ENCODE data around the gene MRAS.

- TF ChIP-seq CTCF (IDR thresholded peaks at IDR 0.05) (no peak), POLR2A (IDR thresholded peaks at IDR 0.05) (no peak)
These were observed 51.4 kb downstream of the MRAS start for GRCh38 chr3:138399766-138400165.
